Measurements from ENCODE around the gene OR2K2. TPM values are rescaled to one million over a fixed set of nuclear protein-coding genes. Genes with fewer than 3 reads are reported as not detected.

The OR2K2 gene
- polyA plus RNA-seq, 3 donors = not detected

Other genes with a start within 250 kb of the OR2K2 start
- gene ECPAS, start 154.2 kb upstream of the OR2K2 start, polyA plus RNA-seq = 10 to 100 TPM in 2 of 3 donors, 1 to 10 TPM in 1; 7.4 to 27.6 (median 15.9) TPM
- gene ZNF483, start 195.0 kb upstream of the OR2K2 start, polyA plus RNA-seq = not detected

All from CD14-positive monocyte (primary cell).